ENCODE results near the gene GLRA1.
"Not testable (repeated sequence)": the region's sequence is repeated elsewhere in the genome, so short reads cannot be mapped to it uniquely, and the experiment has no call there.

Gene GLRA1

DNA sequence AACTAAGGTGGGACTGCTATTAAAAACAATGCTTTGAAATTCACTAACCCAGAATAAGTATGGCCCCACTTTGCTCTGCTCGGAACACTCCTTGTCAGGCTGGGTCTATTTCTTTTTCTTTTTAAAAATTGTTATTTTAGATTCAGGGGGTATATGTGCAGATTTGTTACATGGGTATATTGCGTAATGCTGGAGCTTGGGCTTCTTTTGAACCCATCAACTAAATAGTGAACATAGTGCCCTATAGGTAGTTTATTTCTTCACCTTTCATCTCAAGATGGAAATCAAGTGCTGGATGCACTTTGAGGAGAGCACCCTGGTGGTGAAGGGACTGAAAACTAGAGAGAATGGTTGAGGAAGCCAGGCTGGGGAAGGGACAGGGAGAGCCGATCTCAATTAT, 51.0 kb downstream of the GLRA1 start:
- FAIRE-seq: no peak
- DNase-seq (ENCODE audit: insufficient read length, low spot score): no peak
- TF ChIP-seq TAF1 (IDR thresholded peaks at IDR 0.05; ENCODE audit: low read depth, low read length): no peak
- TF ChIP-seq POLR2AphosphoS5 (IDR thresholded peaks at IDR 0.05; ENCODE audit: low read depth, low read length): no peak
- TF ChIP-seq POU2F2 (IDR thresholded peaks at IDR 0.05; ENCODE audit: low read depth, low read length): no peak
- no peak for TF ChIP-seq POLR2A (IDR thresholded peaks at IDR 0.05; ENCODE audit: low read depth, low read length)
- no peak for TF ChIP-seq SPI1 (IDR thresholded peaks at IDR 0.05; ENCODE audit: low read depth, low read length)
- TF ChIP-seq PAX5 (IDR thresholded peaks at IDR 0.05; ENCODE audit: insufficient read depth, low read length, severe bottlenecking): no peak

DNA sequence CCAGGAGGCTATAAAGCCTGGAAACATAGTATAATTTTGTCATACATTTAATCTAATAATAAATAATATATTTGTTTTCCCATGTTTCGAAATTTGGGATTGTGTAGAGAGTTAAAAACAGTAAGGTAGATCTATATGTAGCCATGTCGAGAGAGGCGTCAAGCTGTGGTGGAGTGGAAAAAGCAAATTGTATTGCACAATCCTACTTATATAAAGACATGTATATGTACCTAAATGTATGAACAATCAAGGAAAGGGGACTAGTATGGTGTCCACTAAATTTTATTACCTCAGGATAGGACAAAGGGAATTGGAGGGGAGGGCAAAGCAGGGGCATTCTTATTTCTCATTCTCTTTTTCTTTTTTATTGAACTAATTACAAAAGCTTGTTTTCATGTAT, 52.0 kb downstream of the GLRA1 start:
- FAIRE-seq (no peak), DNase-seq (ENCODE audit: insufficient read length, low spot score) (no peak)
- TF ChIP-seq TAF1 (IDR thresholded peaks at IDR 0.05; ENCODE audit: low read depth, low read length): no peak
- no peak for TF ChIP-seq PAX5 (IDR thresholded peaks at IDR 0.05; ENCODE audit: insufficient read depth, low read length, severe bottlenecking)
- no peak for TF ChIP-seq SPI1 (IDR thresholded peaks at IDR 0.05; ENCODE audit: low read depth, low read length)
- TF ChIP-seq POU2F2 (IDR thresholded peaks at IDR 0.05; ENCODE audit: low read depth, low read length): no peak
- TF ChIP-seq POLR2A (IDR thresholded peaks at IDR 0.05; ENCODE audit: low read depth, low read length): no peak
- TF ChIP-seq POLR2AphosphoS5 (IDR thresholded peaks at IDR 0.05; ENCODE audit: low read depth, low read length): no peak

DNA sequence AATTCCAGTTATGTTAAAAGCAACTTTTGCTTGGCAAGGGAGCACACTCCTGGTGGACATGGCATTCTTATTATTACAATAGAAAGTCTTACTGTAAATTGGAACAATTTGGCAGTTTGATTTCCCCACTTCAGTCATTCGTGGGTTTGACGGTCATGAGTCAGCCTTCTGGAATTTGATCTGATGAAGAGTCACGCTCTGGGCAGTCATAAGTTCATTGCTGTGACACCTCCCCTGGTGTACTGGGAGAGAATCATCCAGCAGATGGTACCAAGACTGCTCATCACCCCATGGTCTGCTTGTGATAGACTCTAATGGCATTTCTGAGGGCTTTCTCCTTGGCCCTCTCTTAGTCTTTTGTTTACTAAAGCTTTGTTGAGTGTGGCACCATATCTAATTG, 53.8 kb downstream of the GLRA1 start:
- no peak for TF ChIP-seq PAX5 (IDR thresholded peaks at IDR 0.05; ENCODE audit: insufficient read depth, low read length, severe bottlenecking)
- TF ChIP-seq POLR2A (IDR thresholded peaks at IDR 0.05; ENCODE audit: low read depth, low read length): no peak
- TF ChIP-seq POLR2AphosphoS5 (IDR thresholded peaks at IDR 0.05; ENCODE audit: low read depth, low read length): no peak
- TF ChIP-seq TAF1 (IDR thresholded peaks at IDR 0.05; ENCODE audit: low read depth, low read length): no peak
- FAIRE-seq (no peak), DNase-seq (ENCODE audit: insufficient read length, low spot score) (no peak)

DNA sequence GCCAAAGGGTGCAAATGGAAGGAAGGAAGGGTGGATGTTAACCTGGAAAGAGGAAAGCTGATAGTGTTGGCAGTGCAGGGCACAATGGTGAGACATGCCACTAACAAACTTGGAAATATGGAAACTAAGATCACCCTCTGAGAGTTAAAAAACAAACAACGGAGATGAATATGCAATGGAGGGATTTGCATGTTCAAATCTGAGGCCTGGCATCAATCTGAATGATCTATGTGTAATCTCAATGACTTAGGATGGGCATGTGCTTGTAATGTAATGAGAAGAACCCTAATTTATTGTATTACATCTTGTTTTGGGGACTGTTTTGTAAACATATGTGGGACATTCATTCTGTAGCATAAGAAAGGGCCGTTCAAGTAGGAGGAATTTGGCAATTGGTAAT, 54.4 kb downstream of the GLRA1 start:
- DNase-seq (ENCODE audit: insufficient read length, low spot score): no peak
- no peak for FAIRE-seq

DNA sequence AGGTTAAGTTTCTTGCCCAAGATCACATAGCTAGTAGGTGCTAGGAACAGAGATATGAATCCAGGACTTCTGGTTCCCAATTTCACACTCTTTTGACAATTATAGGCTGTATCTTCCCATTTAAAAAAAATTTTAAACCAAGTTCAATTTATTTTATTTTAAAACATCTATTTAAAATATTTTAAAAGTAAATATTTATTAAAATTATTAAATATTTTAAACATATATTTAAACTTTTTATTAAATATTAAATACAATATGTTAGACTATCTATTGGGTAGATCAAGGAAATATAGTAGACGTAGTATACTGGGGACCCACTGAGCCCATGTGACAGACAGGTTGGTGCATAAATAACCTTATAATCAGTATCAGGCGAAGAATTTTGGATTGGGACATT, 54.8 kb downstream of the GLRA1 start:
- DNase-seq (ENCODE audit: insufficient read length, low spot score): no peak
- TF ChIP-seq POLR2A (IDR thresholded peaks at IDR 0.05; ENCODE audit: low read depth, low read length) (no peak), PAX5 (IDR thresholded peaks at IDR 0.05; ENCODE audit: insufficient read depth, low read length, severe bottlenecking) (no peak), TAF1 (IDR thresholded peaks at IDR 0.05; ENCODE audit: low read depth, low read length) (no peak), POLR2AphosphoS5 (IDR thresholded peaks at IDR 0.05; ENCODE audit: low read depth, low read length) (no peak), POU2F2 (IDR thresholded peaks at IDR 0.05; ENCODE audit: low read depth, low read length) (no peak), SPI1 (IDR thresholded peaks at IDR 0.05; ENCODE audit: low read depth, low read length) (no peak)
- no peak for FAIRE-seq

More for the DNA sequence above, 54.4 kb downstream of the GLRA1 start:
- TF ChIP-seq TAF1 (IDR thresholded peaks at IDR 0.05; ENCODE audit: low read depth, low read length) (no peak), POU2F2 (IDR thresholded peaks at IDR 0.05; ENCODE audit: low read depth, low read length) (no peak), POLR2AphosphoS5 (IDR thresholded peaks at IDR 0.05; ENCODE audit: low read depth, low read length) (no peak), PAX5 (IDR thresholded peaks at IDR 0.05; ENCODE audit: insufficient read depth, low read length, severe bottlenecking) (no peak), POLR2A (IDR thresholded peaks at IDR 0.05; ENCODE audit: low read depth, low read length) (no peak), SPI1 (IDR thresholded peaks at IDR 0.05; ENCODE audit: low read depth, low read length) (no peak)

DNA sequence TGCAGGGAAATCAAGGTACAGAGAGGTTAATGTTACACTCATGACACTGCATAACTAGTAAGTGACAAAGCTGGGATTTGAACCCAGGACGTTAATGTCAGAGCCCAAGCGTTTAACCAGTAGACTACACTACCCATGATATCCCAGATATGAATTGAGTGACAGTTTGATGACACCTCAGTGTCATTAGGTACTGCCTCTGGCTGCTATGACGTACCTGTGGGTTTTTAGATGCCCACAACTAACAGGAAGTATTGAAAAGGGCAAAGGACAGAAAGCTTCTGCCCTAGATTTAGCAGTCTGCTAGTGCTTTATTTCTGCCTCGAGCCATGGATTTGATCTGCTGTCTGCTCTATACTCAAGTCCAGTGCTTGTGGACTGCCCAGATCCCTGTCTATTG, 56.2 kb downstream of the GLRA1 start:
- no peak for FAIRE-seq
- TF ChIP-seq POU2F2 (IDR thresholded peaks at IDR 0.05; ENCODE audit: low read depth, low read length) (no peak), PAX5 (IDR thresholded peaks at IDR 0.05; ENCODE audit: insufficient read depth, low read length, severe bottlenecking) (no peak), POLR2AphosphoS5 (IDR thresholded peaks at IDR 0.05; ENCODE audit: low read depth, low read length) (no peak), POLR2A (IDR thresholded peaks at IDR 0.05; ENCODE audit: low read depth, low read length) (no peak), TAF1 (IDR thresholded peaks at IDR 0.05; ENCODE audit: low read depth, low read length) (no peak), SPI1 (IDR thresholded peaks at IDR 0.05; ENCODE audit: low read depth, low read length) (no peak)
- no peak for DNase-seq (ENCODE audit: insufficient read length, low spot score)

DNA sequence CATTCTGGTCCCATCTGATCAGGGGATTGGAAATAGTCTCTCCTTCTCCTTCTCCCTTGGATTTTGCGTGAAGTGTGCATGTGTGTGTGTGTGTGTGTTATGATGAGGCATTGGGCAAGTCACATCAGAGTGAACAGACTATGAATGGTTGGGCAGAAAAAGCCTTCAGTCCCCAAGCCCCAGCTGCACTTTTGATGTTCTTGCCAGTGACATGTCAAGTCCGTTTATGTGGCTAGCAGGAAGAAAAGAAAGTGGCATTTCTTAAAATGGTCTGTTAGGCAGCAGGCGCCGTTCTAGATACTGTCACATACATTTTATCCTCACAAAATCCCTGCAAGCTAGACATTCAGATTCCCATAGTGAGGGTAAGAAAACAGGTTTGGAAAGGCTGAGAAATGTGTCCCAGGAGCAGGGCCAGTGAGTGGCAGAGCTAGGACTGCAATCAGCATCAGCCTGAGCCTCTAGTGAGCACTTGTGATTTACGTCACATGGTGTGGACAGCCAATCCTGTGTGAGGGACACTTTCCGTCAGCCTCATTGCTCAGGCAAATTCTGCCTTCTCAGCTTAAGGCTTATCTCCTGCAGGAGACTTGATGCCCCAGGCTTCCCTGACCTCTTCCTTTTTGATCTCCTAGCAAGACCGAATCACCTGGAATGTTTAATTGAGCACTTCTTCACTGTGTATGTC, 60.4 kb downstream of the GLRA1 start:
- DNase-seq (ENCODE audit: insufficient read length, low spot score): no peak
- TF ChIP-seq POLR2AphosphoS5 (IDR thresholded peaks at IDR 0.05; ENCODE audit: low read depth, low read length) (no peak), POLR2A (IDR thresholded peaks at IDR 0.05; ENCODE audit: low read depth, low read length) (no peak), SPI1 (IDR thresholded peaks at IDR 0.05; ENCODE audit: low read depth, low read length) (no peak), POU2F2 (IDR thresholded peaks at IDR 0.05; ENCODE audit: low read depth, low read length) (no peak), PAX5 (IDR thresholded peaks at IDR 0.05; ENCODE audit: insufficient read depth, low read length, severe bottlenecking) (no peak), TAF1 (IDR thresholded peaks at IDR 0.05; ENCODE audit: low read depth, low read length) (no peak)
- FAIRE-seq: no peak

DNA sequence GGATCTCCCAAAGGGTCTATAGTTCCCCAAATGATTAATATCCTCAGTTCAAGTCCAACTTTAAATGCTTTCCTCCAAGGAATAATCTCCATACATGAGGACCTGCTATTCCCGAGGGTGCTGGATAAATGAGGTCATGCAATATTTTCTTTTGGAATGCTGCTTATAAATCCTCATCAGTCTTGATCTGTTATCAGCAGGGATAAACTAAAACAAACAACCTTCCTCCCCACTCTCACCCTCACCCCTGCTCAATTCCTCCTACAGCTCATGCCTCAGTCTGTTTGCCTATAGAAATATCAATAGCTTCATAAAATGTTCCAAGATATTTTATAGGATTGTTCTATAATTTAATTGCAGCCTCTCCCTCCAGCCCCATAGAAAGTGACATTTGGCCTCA, 61.1 kb downstream of the GLRA1 start:
- TF ChIP-seq POU2F2 (IDR thresholded peaks at IDR 0.05; ENCODE audit: low read depth, low read length) (no peak), POLR2A (IDR thresholded peaks at IDR 0.05; ENCODE audit: low read depth, low read length) (no peak), SPI1 (IDR thresholded peaks at IDR 0.05; ENCODE audit: low read depth, low read length) (no peak), POLR2AphosphoS5 (IDR thresholded peaks at IDR 0.05; ENCODE audit: low read depth, low read length) (no peak)
- DNase-seq (ENCODE audit: insufficient read length, low spot score) (no peak), FAIRE-seq (no peak)

DNA sequence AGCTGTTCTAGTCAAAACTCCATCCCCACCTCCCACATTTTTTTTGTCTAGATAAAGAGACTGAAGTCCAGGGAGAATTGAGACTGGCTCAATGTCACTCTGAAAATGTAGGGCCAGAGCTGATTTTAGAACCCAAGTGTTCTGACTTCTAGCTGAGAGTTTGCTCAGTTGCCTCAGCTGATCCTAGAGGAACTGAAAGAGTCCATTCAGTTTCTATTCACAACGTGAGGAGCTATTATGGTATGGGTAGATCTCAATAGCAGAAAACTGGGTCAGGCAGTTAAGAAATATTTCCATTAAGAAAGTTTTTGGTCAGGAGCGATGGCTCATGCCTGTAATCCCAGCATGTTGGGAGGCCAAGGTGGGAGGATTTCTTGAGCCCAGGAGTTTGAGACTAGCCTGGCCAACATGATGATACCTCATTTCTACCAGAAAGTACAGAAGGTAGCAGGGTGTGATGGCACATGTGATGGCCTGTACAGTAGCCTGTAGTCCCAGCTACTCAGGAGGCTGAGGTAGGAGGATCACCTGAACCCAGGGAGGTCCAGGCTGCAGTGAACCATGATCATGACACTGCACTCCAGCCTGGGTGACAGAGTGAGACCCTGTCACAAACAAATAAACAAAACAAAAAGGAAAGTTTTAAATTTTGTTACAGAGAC, 61.7 kb downstream of the GLRA1 start:
- DNase-seq (ENCODE audit: insufficient read length, low spot score): no peak
- peak; percentile 41 for FAIRE-seq

DNA sequence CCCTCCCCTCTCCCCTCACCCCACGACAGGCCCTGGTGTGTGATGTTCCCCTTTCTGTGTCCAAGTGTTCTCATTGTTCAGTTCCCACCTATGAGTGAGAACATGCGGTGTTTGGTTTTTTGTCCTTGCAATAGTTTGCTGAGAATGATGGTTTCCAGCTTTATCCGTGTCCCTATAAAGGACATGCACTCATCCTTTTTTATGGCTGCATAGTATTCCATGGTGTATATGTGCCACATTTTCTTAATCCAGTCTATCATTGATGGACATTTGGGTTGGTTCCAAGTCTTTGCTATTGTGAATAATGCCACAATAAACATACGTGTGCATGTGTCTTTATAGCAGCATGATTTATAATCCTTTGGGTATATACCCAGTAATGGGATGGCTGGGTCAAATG, 63.8 kb downstream of the GLRA1 start:
- DNase-seq (ENCODE audit: insufficient read length, low spot score); FAIRE-seq: not testable (repeated sequence)

More for the DNA sequence above, 61.7 kb downstream of the GLRA1 start:
- no peak for TF ChIP-seq POLR2A (IDR thresholded peaks at IDR 0.05; ENCODE audit: low read depth, low read length)
- TF ChIP-seq POLR2AphosphoS5 (IDR thresholded peaks at IDR 0.05; ENCODE audit: low read depth, low read length): no peak
- peak; percentile 89 for TF ChIP-seq SPI1 (IDR thresholded peaks at IDR 0.05; ENCODE audit: low read depth, low read length)
- no peak for TF ChIP-seq TAF1 (IDR thresholded peaks at IDR 0.05; ENCODE audit: low read depth, low read length)
